Fibroblast of skin of abdomen (primary cell): ENCODE measurements around the gene ZNF225.
"Not testable (repeated sequence)": the region's sequence is repeated elsewhere in the genome, so short reads cannot be mapped to it uniquely, and the experiment has no call there.

Experiments used
- DNase-seq: peaks from one replicate; pipeline ENCODE4 v3.0.0-alpha.2; 2013

The ZNF225 gene

DNA sequence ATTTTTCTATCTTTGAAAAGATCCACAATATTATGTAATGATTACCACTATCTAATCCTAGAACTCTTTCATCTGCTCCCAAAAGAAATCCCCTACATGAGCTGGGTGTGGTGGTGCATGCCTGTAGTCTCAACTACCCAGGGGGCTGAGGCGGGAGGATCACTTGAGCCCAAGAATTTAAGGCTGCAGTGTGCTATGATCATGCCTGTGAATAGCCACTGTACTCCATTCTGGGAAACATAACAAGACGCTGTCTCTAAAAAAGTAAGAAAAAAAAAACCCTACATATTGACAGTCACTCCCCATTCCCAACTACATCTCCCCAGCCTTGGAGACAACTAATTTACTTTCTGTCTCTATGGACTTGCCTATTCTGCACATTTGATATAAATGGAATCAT, 50.6 kb downstream of the ZNF225 start:
- DNase-seq, result no peak

- no peak for DNase-seq
Observed at GRCh38 chr19:44164327-44164672, 51.1 kb downstream of the ZNF225 start.

GRCh38 chr19:44164673-44165512, 51.7 kb downstream of the ZNF225 start, which contains the start of gene ZNF226:
ZNF226 (plus strand) TSS chr19:44165100; CDS start chr19:44170081, 4,981 bp downstream.
- peak; percentile 99 for DNase-seq

DNA sequence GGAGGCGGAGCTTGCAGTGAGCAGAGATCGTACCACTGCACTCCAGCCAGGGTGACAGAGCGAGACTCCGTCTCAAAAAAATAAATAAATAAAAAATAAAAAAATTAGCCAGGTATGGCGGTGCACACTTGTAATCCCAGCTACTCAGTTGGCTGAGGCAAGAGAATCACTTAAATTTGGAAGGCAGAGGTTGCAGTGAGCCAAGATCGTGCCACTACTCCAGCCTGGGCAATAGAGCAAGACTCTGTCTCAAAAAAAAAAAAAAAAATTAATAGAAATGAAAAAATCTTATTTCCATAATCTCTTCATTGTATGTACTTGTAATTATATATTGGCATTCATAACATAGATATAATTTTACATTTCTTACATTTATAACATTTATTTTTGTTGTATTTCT, 57.5 kb downstream of the ZNF225 start:
- not testable (repeated sequence) for DNase-seq

- no peak for DNase-seq
Observed at GRCh38 chr19:44176590-44176989, 63.4 kb downstream of the ZNF225 start.

DNA sequence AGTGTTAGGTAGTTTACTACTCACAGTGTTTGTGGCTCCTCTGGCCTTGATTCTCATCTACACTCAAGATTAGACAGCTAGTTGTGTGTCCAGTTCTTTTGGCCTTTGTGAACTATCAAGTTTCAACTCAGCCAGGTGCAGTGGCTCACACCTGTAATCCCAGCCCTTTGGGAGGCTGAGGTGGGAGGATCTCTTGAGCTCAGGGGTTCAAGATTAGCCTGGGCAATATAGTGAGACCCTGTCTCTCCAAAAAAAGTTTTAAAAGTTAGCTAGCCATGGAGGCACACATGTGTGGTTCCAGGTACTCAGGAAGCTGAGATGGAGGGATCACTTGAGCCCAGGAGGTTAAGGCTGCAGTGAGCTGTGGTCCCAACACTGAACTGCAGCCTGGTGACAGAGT, 67.8 kb downstream of the ZNF225 start:
- no peak for DNase-seq

- DNase-seq, result no peak
Observed at GRCh38 chr19:44182145-44182544, 68.9 kb downstream of the ZNF225 start.
